GM18868 (cell line): Measurements from ENCODE around the gene MGMT.

Source experiments
- ATAC-seq: cut with Tn5 transposase; IDR thresholded peaks from one replicate; pipeline ENCODE4 v1.9.1; 2021; ENCODE audit warnings: mild to moderate bottlenecking, moderate library complexity; ENCODE audit not compliant: unreplicated experiment

MGMT gene

GRCh38 chr10:129815898-129816655, 349.0 kb downstream of the MGMT start:
- no peak for ATAC-seq

GRCh38 chr10:129816656-129817045, 349.6 kb downstream of the MGMT start:
- no peak for ATAC-seq
